ENCODE results near the gene BUB1B. TPM values are rescaled to one million over a fixed set of nuclear protein-coding genes. Genes with fewer than 3 reads are reported as not detected.

The BUB1B gene
- total and polyA plus RNA-seq, 4 donors = 1.1 to 8.0 (median 2.1) TPM

- H3K27ac ChIP-seq (ENCODE audit: low read depth in 1 of 2, low read length in 1 of 2) = no peak overlapping the region
- no peaks in the 10 kb centered on the region for H3K27me3 ChIP-seq (ENCODE audit: control insufficient read depth in 3 of 3, insufficient read depth in 3 of 3, low read length in 2 of 3)
- DNase-seq (no peak), ATAC-seq (ENCODE audit: insufficient read depth, low FRiP score) (no peak)
- peaks cover 0 to 2% (median 0%) of the 10 kb centered on the region in 4 donors for H3K36me3 ChIP-seq (ENCODE audit: control insufficient read depth in 4 of 4, insufficient read depth in 4 of 4, low read length in 4 of 4)
- no peak overlapping the region for H3K4me3 ChIP-seq
- peaks cover 0 to 1% (median 0%) of the 10 kb centered on the region in 4 donors for H3K9me3 ChIP-seq (ENCODE audit: control insufficient read depth in 4 of 4, insufficient read depth in 3 of 4, low read length in 3 of 4)
- H3K9ac ChIP-seq (ENCODE audit: insufficient read depth in 1 of 2, low read length in 2 of 2) = no peak overlapping the region
- WGBS, 2 donors = 82 to 89% methylated on average over 11 of the region's 11 CpGs
- TF ChIP-seq CTCF (IDR thresholded peaks at IDR 0.05; ENCODE audit: control extremely low read depth, extremely low read depth) = no peak
- no peaks in the 10 kb centered on the region for H3K4me1 ChIP-seq (ENCODE audit: control insufficient read depth in 5 of 5, insufficient read depth in 5 of 5, low read length in 5 of 5)
These were observed 109.6 kb downstream of the BUB1B start for GRCh38 chr15:40270246-40270995.

Other genes with a start within 250 kb of the BUB1B start
- 1 to 10 TPM; 5.9 to 9.0 TPM for gene GPR176, start 240.8 kb upstream of the BUB1B start, total RNA-seq
- 1 to 10 TPM; 1.7 to 7.3 TPM for gene GPR176, start 240.8 kb upstream of the BUB1B start, polyA plus RNA-seq
- gene EIF2AK4, start 227.0 kb upstream of the BUB1B start, total RNA-seq = 10 to 100 TPM; 35.8 to 45.2 TPM
- gene EIF2AK4, start 227.0 kb upstream of the BUB1B start, polyA plus RNA-seq = 10 to 100 TPM; 19.2 to 92.6 TPM
- 100 to 1,000 TPM; 136 to 289 TPM for gene SRP14, start 121.9 kb upstream of the BUB1B start, total RNA-seq
- 100 to 1,000 TPM; 256 to 421 TPM for gene SRP14, start 121.9 kb upstream of the BUB1B start, polyA plus RNA-seq
- 10 to 100 TPM; 11.5 to 42.5 TPM for gene BMF, start 52.2 kb upstream of the BUB1B start, total RNA-seq
- gene BMF, start 52.2 kb upstream of the BUB1B start, polyA plus RNA-seq = 10 to 100 TPM in 1 of 2 donors, 1 to 10 TPM in 1; 8.8 to 10.8 TPM
- gene PAK6, start 78.0 kb downstream of the BUB1B start, total RNA-seq = 10 to 100 TPM in 1 of 2 donors, 1 to 10 TPM in 1; 8.4 to 10.4 TPM
- 1 to 10 TPM; 5.8 to 6.1 TPM for gene PAK6, start 78.0 kb downstream of the BUB1B start, polyA plus RNA-seq
- not detected for gene ANKRD63, start 122.0 kb downstream of the BUB1B start, total RNA-seq
- not detected for gene ANKRD63, start 122.0 kb downstream of the BUB1B start, polyA plus RNA-seq
- gene PLCB2, start 146.9 kb downstream of the BUB1B start, total RNA-seq = 10 to 100 TPM; 17.9 to 76.7 TPM
- gene PLCB2, start 146.9 kb downstream of the BUB1B start, polyA plus RNA-seq = 10 to 100 TPM; 47.5 to 54.9 TPM
- 10 to 100 TPM; 12.8 to 31.1 TPM for gene INAFM2, start 162.6 kb downstream of the BUB1B start, total RNA-seq
- gene INAFM2, start 162.6 kb downstream of the BUB1B start, polyA plus RNA-seq = 10 to 100 TPM; 18.4 to 19.7 TPM
- 10 to 100 TPM in 1 of 2 donors, 1 to 10 TPM in 1; 4.4 to 42.1 TPM for gene CCDC9B, start 179.9 kb downstream of the BUB1B start, total RNA-seq
- 10 to 100 TPM in 1 of 2 donors, 1 to 10 TPM in 1; 7.0 to 22.8 TPM for gene CCDC9B, start 179.9 kb downstream of the BUB1B start, polyA plus RNA-seq
- gene PHGR1, start 190.0 kb downstream of the BUB1B start, total RNA-seq = not detected
- gene PHGR1, start 190.0 kb downstream of the BUB1B start, polyA plus RNA-seq = 1 to 10 TPM in 1 of 2 donors, under 1 TPM in 1; 0.84 to 1.0 TPM
- 1 to 10 TPM in 1 of 2 donors, under 1 TPM in 1; 0.23 to 1.3 TPM for gene DISP2, start 197.2 kb downstream of the BUB1B start, total RNA-seq
- 1 to 10 TPM in 1 of 2 donors, under 1 TPM in 1; 0.06 to 2.5 TPM for gene DISP2, start 197.2 kb downstream of the BUB1B start, polyA plus RNA-seq
- gene KNSTRN, start 221.7 kb downstream of the BUB1B start, total RNA-seq = 10 to 100 TPM; 14.8 to 16.6 TPM
- 10 to 100 TPM in 1 of 2 donors, 1 to 10 TPM in 1; 7.5 to 13.2 TPM for gene KNSTRN, start 221.7 kb downstream of the BUB1B start, polyA plus RNA-seq
- 10 to 100 TPM; 51.0 to 87.8 TPM for gene IVD, start 244.7 kb downstream of the BUB1B start, total RNA-seq
- gene IVD, start 244.7 kb downstream of the BUB1B start, polyA plus RNA-seq = 10 to 100 TPM; 41.4 to 47.6 TPM

Measured in lung (tissue), 12 donors.